HL-60/S4 (cell line): ENCODE results near the gene PSEN2.
"Not testable (repeated sequence)": the region's sequence is repeated elsewhere in the genome, so short reads cannot be mapped to it uniquely, and the experiment has no call there.

ENCODE experiments used
- in situ Hi-C: fragments of 300-500 bp; cut with MboI; formaldehyde crosslinking; loops from 2 replicates; pipeline ENCODE4 v1.14.3; 2022; ENCODE audit warnings: low sequenced_read_pairs

Gene PSEN2

DNA sequence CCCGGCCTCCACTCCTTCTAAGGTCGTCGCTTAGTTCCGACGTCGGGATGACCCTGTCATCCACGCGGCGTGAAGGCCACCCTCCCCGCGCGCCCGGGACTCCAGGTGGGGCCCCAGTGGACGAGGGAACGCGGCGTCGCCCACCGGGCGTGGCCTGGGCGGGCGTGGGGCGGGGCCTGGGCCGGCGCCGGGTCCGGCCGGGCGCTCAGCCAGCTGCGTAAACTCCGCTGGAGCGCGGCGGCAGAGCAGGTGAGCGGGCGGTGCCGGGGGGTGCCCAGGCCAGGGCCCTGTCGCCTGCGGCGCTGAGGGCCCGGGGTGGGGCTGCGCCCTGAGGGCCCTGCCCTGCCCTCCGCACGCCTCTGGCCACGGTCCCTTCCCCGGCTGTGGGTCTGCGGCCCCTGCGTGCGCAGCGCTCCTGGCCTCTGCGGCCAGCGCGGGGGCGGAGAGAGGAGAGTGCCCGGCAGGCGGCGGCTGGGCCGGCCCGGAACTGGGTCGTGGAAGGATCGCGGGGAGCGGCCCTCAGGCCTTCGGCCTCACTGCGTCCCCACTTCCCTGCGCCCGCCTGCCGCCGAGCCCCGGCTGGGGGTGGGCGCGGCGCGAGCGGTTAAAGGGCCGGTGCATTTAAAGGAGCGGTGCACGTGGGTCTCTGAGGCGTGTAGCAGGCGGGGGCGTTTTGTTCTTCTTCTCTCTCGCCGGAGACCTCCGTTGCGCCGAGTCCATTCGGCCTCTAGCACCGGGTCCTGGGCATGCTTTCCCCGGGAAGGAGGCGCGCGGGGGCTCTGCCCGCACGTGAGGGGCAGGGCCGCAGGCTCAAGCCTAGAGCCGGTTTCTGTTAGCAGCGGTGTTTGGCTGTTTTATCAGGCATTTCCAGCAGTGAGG lies at the start of gene PSEN2:
Gene PSEN2, plus strand, starts transcription at position 216 of the 879 bp plus-strand sequence. CDS start 11,292 bp downstream, outside the sequence.
- in situ Hi-C loops: no loop called here

DNA sequence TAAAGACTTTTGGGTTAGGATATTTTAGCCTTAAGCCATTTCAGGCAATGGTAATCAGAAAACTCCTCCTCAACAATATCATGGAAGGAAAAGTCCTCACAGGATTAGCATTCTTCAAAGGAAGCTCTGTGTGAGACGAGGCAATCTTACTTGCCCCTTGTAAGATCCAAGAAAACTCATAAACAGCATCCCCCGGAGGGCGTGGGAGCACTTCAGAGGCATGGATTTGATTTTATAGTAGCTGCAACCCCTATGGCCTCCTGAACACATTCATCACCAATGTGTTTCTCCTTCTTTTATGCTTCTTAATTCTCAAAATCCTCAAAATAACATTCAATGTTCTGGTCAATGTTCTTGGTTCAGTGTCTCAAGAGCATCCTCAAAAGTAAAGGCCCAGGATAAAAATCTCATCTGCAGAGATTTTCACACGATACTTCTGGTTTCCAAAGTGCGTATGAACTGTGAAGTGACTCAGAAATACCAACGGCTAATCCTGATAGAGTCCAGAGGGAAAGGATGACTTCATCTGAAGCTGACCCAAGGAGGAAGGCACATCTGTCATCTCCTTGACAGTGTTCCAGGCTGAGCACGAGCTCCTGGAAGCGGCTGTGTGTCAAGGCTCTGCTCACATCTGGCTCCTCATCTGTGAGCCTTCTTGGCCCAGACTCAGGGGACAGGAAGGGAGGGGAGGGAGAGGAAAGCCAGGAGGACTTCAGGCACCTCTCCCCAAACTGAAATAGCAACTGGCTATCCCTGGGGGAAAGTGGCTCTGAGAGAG lies 49.3 kb upstream of the PSEN2 start:
- in situ Hi-C loops: no loop called here

DNA sequence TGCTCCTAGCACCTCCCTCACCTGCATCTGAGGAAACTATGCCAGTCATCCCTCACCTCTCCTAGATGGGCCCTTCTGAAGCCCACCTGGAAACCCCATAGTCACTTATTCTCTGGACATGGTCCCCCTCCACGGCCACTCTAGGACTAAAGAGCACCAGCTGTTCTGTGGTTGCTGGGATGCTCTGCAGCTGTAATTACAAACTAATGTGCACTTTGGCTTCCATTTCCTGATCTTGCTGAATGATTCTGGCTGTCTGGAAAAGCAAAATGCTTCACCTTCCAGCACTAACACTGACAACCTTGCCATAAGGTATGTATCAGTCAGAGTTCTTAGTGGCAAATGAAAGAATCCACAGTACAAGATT lies 48.7 kb upstream of the PSEN2 start:
- in situ Hi-C loops: no loop called here

DNA sequence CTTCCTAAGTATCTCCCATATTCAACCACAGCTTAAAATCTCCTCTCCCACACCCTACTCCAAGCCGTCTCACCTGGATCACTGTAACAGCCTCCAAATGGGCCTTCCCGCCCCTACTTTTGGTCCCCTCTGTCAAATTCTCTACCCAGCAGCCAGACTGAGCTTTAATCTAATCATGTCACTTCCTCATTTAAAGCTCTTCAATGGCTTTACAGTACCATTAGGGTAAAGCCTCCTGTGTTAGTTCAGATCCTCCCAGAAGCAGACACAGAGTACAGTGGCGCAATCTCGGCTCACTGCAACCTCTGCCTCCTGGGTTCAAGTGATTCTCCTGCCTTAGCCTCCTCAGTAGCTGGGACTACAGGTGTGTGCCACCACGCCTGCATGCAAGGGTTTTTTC lies 46.8 kb upstream of the PSEN2 start:
- in situ Hi-C loops: no loop called here

DNA sequence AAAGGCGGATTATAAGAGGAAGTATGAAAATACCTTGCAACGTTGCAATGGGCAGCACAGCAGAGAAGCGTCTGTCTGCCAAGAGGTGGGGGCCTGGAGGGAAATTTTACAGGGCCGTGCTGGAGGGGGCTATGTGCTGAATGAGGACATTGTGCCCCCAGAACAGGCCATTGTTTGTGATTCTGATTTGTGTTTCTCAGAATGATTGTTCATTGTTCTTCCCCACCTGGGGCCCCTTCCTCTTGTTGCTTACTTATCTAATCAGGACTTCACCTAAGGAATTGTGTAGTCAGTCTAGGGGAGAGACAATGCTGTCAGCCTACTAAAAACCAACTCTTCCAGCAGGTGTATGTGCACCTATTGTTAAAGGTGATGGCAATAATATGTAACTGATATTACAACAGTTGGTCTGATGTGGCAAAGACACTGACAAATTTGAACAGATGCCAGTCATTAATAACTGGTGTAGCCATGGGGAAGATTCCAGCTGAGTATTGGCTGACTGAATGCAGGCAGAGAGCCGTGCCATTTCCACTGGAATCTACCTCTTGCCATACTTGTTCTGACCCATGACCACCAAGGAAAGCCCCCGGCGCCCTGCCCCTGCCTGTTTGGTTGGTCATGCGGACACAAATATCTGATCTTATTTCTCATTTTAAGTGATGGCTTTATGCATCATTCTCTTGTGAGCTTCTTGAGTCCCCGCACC lies 45.2 kb upstream of the PSEN2 start:
- in situ Hi-C loops: no loop called here

DNA sequence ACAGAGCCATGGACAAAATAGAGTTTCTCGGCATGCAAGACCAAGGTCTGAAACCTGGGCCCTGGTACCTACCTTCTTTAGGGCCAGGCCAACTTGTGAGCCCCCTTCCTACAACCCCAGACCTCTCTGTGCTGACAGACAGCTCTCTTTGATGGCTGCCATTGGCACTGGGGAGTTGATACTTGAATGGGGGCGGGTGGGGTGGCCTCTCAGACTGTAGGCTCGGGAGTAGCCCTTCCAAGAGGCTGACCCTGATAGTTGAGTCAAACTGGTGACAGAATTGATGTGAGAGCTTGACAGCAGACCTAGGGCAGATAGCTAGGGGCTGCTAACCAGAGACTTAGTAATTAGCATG lies 44.7 kb upstream of the PSEN2 start:
- in situ Hi-C loops: no loop called here

DNA sequence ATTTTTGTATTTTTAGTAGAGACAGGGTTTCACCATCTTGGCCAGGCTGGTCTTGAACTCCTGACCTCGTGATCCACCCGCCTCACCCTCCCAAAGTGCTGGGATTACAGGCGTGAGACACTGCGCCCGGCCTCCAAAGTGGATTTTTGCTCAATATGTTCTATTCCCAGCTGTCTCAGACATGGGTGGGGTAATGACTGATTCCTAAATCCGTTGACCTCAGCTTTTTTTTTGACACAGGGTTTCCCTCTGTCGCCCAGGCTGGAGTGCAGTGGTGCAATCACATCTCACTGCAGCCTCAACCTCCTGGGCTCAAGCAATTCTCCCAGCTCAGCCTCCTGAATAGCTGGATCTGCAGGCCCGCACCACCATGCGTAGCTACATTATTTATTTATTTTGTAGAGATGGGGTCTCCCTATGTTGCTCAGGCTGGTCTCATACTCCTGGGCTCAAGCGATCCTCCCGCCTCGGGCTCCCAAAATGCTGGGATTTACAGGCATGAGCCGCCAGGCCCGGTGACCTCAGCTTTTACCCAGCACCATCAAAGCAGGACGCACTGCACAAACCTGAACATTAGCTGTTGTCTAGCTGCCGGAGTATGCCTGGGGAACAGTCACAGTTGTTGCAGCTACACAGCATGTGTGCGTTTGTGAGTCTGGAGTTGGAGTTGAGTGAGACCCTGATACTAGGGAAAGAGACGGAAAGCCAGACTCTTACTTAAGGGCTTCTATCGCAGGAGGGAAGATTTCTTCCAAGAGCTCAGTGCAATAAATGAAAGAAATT lies 43.7 kb upstream of the PSEN2 start:
- in situ Hi-C loops: no loop called here

DNA sequence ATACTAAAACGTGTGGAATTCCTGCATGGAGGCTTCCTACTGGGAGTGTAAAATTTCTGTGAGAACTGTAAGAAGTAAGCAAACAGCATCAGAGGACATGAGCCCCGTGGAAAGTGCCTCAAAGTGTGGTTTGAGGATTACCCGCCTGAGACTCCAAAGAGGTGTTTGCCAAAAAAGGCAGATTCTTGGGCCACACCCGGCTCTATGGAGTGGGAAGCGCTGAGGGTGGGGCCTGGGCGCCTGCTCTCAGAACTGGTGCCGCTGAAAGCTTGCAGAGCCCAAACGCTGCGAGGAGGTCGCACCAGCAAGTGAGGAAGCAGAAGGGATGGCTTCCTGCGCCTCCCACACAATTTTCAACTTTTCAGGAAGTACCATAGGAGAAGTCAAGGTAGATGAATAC lies 43.0 kb upstream of the PSEN2 start:
- in situ Hi-C loops: no loop called here

DNA sequence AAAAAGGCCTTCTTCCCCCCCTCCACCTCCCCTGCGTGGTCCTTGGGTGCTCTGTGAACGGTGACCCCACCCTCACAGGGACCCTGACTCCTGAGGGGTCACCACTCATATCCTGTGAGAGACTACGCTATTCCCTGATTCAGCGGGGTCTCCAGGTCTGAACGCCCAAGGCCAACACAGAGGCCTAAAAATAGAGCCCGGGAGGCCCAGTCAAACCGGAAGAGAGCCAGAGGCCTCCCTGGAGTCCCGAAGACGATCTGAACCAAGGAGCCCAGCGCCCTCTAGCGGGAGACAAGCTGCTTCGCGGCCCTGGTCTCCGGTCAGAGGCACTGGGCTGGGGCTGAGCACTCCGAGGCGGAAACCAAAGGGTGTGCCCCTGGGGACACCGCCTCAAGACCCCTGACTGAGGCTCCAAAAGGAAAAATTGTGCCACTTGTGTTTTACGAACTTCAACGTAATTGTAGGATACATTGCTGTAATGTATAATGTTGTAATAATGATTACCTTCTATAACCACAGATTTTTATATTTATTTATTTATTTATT lies 42.4 kb upstream of the PSEN2 start:
- in situ Hi-C loops: no loop called here

DNA sequence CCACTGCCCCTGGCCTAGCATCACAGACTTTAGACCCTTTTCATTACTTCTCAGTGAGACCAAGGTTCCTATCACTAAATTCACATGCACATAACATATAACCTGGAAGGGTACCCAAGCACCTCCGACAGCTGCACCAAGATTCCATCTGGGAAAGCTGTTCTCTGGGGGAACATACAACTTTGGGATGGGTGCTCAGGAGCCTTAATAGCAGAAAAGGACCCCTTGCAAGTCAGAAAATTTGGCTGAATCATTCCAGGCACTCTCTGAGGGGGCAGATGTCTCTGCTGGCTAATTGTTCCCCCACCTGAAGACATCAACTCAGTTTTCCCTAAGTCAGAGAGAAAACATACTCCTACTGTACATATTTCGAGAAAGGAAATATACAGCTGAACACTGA lies 41.3 kb upstream of the PSEN2 start:
- in situ Hi-C loops: no loop called here

DNA sequence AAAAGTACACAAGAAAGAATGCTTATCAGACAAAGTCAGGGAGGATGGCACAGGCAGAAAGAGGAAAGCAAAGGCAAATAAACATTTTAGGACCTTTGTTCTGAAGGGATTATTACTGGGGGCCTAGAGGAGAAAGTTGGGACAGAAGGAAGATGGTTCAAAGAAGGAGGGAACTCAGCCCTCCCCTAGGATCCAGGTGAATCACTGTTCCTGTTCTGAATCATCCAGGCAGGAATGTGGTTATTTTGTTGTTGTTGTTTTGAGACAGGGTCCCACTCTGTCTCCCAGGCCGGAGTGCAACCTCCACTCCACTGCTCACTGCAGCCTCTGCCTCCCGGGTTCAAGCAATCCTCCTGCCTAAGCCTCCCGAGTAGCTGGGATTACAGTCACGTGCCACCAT lies 38.5 kb upstream of the PSEN2 start:
- in situ Hi-C loops: loop anchor here (5.0 kb wide), 1 partner anchor 200 kb away; no protein-coding TSS in a partner anchor

DNA sequence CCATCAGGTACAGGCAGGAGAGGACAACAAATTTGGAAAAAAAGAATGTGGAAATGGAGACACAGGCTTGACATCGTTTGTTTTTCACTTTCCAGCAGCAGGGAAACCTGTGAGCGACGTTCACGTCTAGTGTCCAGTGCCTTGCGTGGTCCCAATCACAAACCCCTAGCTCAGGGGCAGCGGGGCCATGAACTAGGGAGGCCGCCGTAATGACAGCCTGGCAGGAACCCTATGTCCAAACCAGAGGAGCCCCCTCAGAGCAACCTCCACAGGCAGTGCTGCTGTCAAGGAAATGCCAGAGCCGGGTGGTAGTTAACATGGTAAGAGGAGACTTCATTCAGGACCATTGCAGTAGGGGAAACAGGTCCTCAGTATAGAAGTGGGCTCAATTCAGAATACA lies 37.8 kb upstream of the PSEN2 start:
- in situ Hi-C loops: loop anchor here (5.0 kb wide), 1 partner anchor 200 kb away; no protein-coding TSS in a partner anchor

DNA sequence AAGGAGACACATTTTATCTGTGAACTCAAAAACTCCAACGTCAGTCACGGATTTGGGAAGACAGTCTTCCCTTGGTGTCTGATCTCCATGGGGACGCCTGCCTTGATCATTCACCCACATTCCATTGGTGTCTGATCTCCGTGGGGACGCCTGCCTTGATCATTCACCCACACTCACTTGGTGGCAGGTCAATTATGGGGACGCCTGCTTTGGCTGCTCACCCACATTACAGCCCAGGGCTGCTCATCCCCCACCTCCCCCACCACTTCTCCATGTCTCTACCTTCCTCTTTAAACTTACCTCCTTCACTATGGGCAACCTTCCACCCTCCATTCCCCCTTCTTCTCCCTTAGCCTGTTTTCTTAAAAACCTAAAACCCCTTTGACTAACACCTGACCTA lies 36.2 kb upstream of the PSEN2 start:
- in situ Hi-C loops: loop anchor here (5.0 kb wide), 1 partner anchor 202 kb away; no protein-coding TSS in a partner anchor

DNA sequence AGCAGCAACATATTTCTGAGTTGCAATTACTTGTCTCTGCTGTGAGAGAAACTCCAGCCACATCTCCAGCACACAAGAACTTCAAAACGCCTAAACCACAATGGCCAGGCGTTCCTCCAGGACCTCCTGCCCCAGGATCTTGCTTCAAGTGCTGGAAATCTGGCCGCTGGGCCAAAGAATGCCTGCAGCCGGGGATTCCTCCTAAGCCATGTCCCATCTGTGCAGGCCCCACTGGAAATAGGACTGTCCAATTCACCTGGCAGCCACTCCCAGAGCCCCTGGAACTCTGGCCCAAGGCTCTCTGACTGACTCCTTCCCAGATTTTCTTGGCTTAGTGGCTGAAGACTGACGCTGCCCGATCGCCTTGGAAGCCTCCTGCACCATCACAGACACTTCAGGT lies 35.0 kb upstream of the PSEN2 start:
- in situ Hi-C loops: not testable (repeated sequence)

DNA sequence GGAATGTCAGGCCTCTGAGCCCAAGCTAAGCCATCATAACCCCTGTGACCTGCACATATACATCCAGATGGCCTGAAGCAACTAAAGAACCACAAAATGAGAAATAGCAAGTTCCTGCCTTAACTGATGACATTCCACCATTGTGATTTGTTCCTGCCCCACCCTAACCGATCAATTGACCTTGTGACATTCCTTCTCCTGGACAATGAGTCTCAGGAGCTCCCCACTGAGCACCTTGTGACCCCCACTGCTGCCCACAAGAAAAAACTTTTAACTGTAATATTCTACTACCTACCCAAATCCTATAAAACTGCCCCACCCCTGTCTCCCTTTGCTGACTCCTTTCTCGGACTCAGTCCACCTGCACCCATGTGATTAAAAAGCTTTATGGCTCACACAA lies 32.5 kb upstream of the PSEN2 start:
- in situ Hi-C loops: not testable (repeated sequence)

DNA sequence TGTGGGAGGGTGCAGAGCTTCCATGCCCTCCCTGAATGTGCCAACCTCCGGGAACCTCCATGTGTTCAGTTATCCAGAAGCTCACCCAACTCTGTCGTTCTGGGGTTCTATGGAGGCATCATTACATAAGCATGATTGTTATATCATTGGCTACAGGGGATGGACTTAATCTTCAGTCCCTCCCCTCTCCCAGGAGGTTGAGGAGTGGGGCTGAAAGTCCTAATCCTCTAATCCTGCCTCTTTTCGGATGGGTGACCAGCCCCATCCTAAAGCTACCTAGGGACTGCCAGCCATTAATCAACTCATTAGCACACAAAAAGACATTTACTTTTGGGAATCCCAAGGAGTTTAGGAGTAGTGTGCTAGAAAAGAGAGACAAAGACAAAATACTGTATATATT lies 32.0 kb upstream of the PSEN2 start:
- in situ Hi-C loops: no loop called here

DNA sequence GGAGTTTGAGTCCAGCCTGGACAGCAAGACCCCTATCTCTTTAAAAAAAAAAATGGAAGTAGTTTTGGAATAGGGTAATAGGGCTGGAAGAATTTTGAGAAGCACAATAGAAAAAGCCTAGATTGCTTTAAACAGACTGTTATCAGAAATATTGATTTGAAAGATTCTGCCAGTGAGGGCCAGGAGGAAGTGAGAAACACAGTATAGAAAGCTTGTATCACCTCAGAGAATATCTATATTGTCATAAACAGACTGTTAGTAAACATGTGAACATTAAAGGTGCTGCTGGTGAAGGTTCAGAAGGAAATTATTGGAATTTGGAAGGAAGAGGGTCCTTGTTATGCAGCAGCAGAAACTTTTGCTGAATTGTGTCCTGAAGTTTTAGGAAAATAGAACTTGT lies 24.8 kb upstream of the PSEN2 start:
- in situ Hi-C loops: no loop called here

DNA sequence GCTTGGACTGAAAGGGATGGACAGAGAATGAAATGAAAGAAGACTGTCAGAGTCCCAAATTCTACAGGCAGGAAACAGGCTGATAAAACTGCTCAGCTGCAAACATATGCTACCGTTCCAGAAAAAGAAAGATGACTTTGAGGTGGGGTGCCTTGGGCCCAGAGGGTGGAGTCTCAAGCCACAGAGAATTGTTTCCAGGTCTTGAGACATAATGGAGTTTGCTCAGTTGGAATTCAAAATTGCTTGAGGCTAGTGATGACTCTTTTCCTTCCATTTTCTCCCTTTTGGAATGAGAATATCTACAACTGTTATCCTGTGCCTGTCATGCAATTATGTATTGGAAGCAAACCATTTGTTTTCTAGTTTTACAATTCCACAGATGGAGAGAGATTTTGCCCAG lies 23.6 kb upstream of the PSEN2 start:
- in situ Hi-C loops: no loop called here

DNA sequence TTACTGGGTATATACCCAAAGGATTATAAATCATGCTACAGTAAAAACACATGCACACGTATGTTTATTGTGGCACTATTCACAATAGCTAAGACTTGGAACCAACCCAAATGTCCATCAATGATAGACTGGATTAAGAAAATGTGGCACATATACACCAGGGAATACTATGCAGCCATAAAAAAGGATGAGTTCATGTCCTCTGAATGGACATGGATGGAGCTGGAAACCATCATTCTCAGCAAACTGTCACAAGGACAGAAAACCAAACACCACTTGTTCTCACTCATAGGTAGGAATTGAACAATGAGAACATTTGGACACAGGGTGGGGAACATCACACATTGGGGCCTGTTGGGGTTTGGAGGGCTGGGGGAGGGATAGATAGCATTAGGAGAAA lies 15.9 kb upstream of the PSEN2 start:
- in situ Hi-C loops: not testable (repeated sequence)

DNA sequence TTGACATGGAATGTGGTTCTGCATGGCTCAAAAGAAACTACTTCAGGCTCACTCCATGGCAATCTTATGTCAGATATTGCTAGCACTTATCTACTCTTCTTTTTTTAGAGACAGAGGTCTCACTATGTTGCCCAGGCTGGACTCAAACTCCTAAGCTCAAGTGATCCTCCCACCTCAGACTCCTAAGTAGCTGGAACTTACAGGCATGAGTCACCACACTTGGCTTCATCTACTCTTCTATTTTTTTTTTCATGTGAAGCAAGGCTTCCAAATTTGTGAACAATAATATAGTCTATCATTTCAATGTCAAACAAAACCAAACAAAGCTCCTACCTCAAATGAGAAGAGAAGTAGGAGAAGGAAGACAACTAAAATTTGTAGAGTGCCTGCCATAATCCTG lies 7.5 kb upstream of the PSEN2 start:
- in situ Hi-C loops: no loop called here
